NCI-H2081 treated with DMSO at 0.1 percent for 48 hours (cell line): ENCODE measurements around the gene PRKAG2.
A peak's percentile ranks its signal among the peaks of the same experiment; 100 is the strongest.
"Not testable (repeated sequence)": the region's sequence is repeated elsewhere in the genome, so short reads cannot be mapped to it uniquely, and the experiment has no call there.

ENCODE experiments used
- DNase-seq: peaks from one replicate; lab custom pipeline; 2025; lab: John Stamatoyannopoulos, UW

PRKAG2 gene

GRCh38 chr7:151785681-151785965 lies 91.3 kb downstream of the PRKAG2 start:
- no peak for DNase-seq

- DNase-seq = no peak
These were observed 91.8 kb downstream of the PRKAG2 start for GRCh38 chr7:151784853-151785680.

GRCh38 chr7:151783958-151784575 lies 92.8 kb downstream of the PRKAG2 start:
- no peak for DNase-seq

GRCh38 chr7:151782598-151783448 lies 94.1 kb downstream of the PRKAG2 start:
- DNase-seq = no peak

GRCh38 chr7:151782256-151782597 lies 94.7 kb downstream of the PRKAG2 start:
- DNase-seq = not testable (repeated sequence)

GRCh38 chr7:151781161-151781845 lies 95.6 kb downstream of the PRKAG2 start:
- DNase-seq = no peak

- DNase-seq = no peak
These were observed 96.3 kb downstream of the PRKAG2 start for GRCh38 chr7:151780631-151781030.

GRCh38 chr7:151779678-151780077 lies 97.2 kb downstream of the PRKAG2 start:
- no peak for DNase-seq

- no peak for DNase-seq
These were observed 97.7 kb downstream of the PRKAG2 start for GRCh38 chr7:151779255-151779654.

GRCh38 chr7:151777908-151778670 lies 98.8 kb downstream of the PRKAG2 start:
- DNase-seq = no peak

- no peak for DNase-seq
These were observed 99.4 kb downstream of the PRKAG2 start for GRCh38 chr7:151777495-151777880.

- no peak for DNase-seq
These were observed 99.9 kb downstream of the PRKAG2 start for GRCh38 chr7:151776876-151777494.

GRCh38 chr7:151776446-151776845 lies 100.5 kb downstream of the PRKAG2 start:
- DNase-seq = no peak

- DNase-seq = no peak
These were observed 101.1 kb downstream of the PRKAG2 start for GRCh38 chr7:151775547-151776443.

- DNase-seq = no peak
These were observed 102.0 kb downstream of the PRKAG2 start for GRCh38 chr7:151774951-151775350.

- DNase-seq = peak; percentile 14
These were observed 103.1 kb downstream of the PRKAG2 start for GRCh38 chr7:151773797-151774196.

- no peak for DNase-seq
These were observed 106.7 kb downstream of the PRKAG2 start for GRCh38 chr7:151770232-151770631.

GRCh38 chr7:151769188-151769821 lies 107.6 kb downstream of the PRKAG2 start:
- no peak for DNase-seq

- DNase-seq = no peak
These were observed 108.1 kb downstream of the PRKAG2 start for GRCh38 chr7:151768805-151769187.

GRCh38 chr7:151767557-151767956 lies 109.4 kb downstream of the PRKAG2 start:
- DNase-seq = no peak
